A549 (cell line): ENCODE results near the gene NEUROD4. TPM values are rescaled to one million over a fixed set of nuclear protein-coding genes. Genes with fewer than 3 reads are reported as not detected.

Experiments
- ATAC-seq, 2 experiments: fragments of 200-7000 bp in 1 of 2; fragments of >200 bp in 1 of 2; cut with Nextera tagmentation in 1 of 2; cut with Tn5 transposase in 1 of 2; 3 replicates each; pipeline versions ENCODE4 v1.8.0 to v1.9.1; 2018 to 2020; ENCODE audit warnings: mild to moderate bottlenecking in 1 of 2, moderate library complexity in 1 of 2
- CTCF ChIA-PET: fragments of 300-600 bp; sonication (Branson Sonifier 250); formaldehyde crosslinking; extraction: SDS; loops from one replicate; lab custom pipeline; 2021; ENCODE audit warnings: antibody characterized with exemption, inconsistent platforms; lab: Yijun Ruan, JAX
- POLR2A ChIA-PET: fragments of 350-600 bp; formaldehyde crosslinking; extraction: SDS; loops from one replicate; lab custom pipeline; 2021; ENCODE audit warnings: antibody characterized with exemption, inconsistent platforms; lab: Yijun Ruan, JAX
- DNase-seq, 2 experiments: peaks; one replicate each; pipeline versions ENCODE4 v3.0.0 to v3.0.0-alpha.2; 2011 to 2016; ENCODE audit warnings: low read depth in 1 of 2, low spot score in 1 of 2
- FAIRE-seq: peaks from 2 replicates; lab custom pipeline; 2011; peaks lifted over from hg19 to GRCh38; lab: Jason Lieb, UNC
- H3K27ac ChIP-seq, 2 experiments: fragments of >200 bp; sonication (Bioruptor Twin); formaldehyde crosslinking; 3 replicates each; pipeline ENCODE4 v1.5.1; 2016 to 2017
- H3K4me1 ChIP-seq: fragments of >200 bp; sonication (Bioruptor Twin); formaldehyde crosslinking; 3 replicates; pipeline ENCODE4 v1.6.1; 2016
- H3K4me2 ChIP-seq: fragments of >200 bp; sonication (Bioruptor Twin); formaldehyde crosslinking; 3 replicates; pipeline ENCODE4 v1.6.1; 2016
- H3K4me3 ChIP-seq: fragments of >200 bp; sonication (Bioruptor Twin); formaldehyde crosslinking; 3 replicates; pipeline ENCODE4 v1.5.1; 2016
- H3K9me3 ChIP-seq: fragments of >200 bp; sonication (Bioruptor Twin); formaldehyde crosslinking; 3 replicates; pipeline ENCODE4 v1.6.1; 2016
- CBX2 ChIP-seq: fragments of 200-600 bp; sonication (generic); IDR thresholded peaks from 2 replicates; pipeline ENCODE4 v1.6.1; 2016; ENCODE audit warnings: low read depth, mild to moderate bottlenecking, borderline replicate concordance
- EHF ChIP-seq: fragments of 250-450 bp; sonication (Bioruptor Pico); IDR thresholded peaks from 2 replicates; pipeline ENCODE4 v1.5.0; 2020; ENCODE audit warnings: mild to moderate bottlenecking
- ESRRA ChIP-seq: fragments of 150-350 bp; IDR thresholded peaks from 2 replicates; pipeline ENCODE4 v1.6.1; 2014; ENCODE audit warnings: mild to moderate bottlenecking, low read length, borderline replicate concordance
- FOSB ChIP-seq: fragments of 250-450 bp; sonication (Bioruptor Pico); IDR thresholded peaks from 2 replicates; pipeline ENCODE4 v1.5.0; 2020; ENCODE audit warnings: mild to moderate bottlenecking, moderate library complexity
- GATA3 ChIP-seq: IDR thresholded peaks from 2 replicates; pipeline ENCODE4 v1.6.1; 2012; ENCODE audit warnings: borderline replicate concordance
- HOXB5 ChIP-seq: fragments of 250-450 bp; sonication (Bioruptor Pico); IDR thresholded peaks from 2 replicates; pipeline ENCODE4 v1.5.0; 2020; ENCODE audit warnings: mild to moderate bottlenecking, moderate library complexity
- RAD21 ChIP-seq, 2 experiments: fragments of >200 bp in 1 of 2; sonication (Bioruptor Twin) in 1 of 2; formaldehyde crosslinking in 1 of 2; IDR thresholded peaks in 1 of 2; conservative IDR thresholded peaks in 1 of 2; 2 replicates in 1 of 2; 3 replicates in 1 of 2; pipeline ENCODE4 v1.6.1; 2012 to 2018; ENCODE audit warnings: inconsistent platforms in 1 of 2
- RARB ChIP-seq: fragments of 250-450 bp; sonication (Bioruptor Pico); IDR thresholded peaks from 2 replicates; pipeline ENCODE4 v1.8.0; 2021; ENCODE audit warnings: mild to moderate bottlenecking, moderate library complexity
- RNF2 ChIP-seq: fragments of 200-600 bp; sonication (generic); IDR thresholded peaks from 2 replicates; pipeline ENCODE4 v1.6.1; 2016; ENCODE audit warnings: low read depth, mild to moderate bottlenecking, antibody characterized with exemption, moderate library complexity, borderline replicate concordance
- TFCP2L1 ChIP-seq: fragments of 250-450 bp; sonication (Bioruptor Pico); IDR thresholded peaks from 2 replicates; pipeline ENCODE4 v1.5.0; 2021; ENCODE audit warnings: mild to moderate bottlenecking
- ZSCAN20 ChIP-seq: fragments of 250-450 bp; sonication (Bioruptor Pico); IDR thresholded peaks from 2 replicates; pipeline ENCODE4 v1.8.0; 2022; ENCODE audit warnings: mild to moderate bottlenecking, moderate library complexity
- WGBS: methylation state at CpG from one replicate; pipeline ENCODE4 v1.1.6; 2017; ENCODE audit errors: missing lambda C conversion rate; 5-methylcytosine and 5-hydroxymethylcytosine counted together
- polyA plus RNA-seq, 4 experiments: library from polyadenylated mRNA; depleted of rRNA in 3 of 4; stranded (reverse); fragments of >200 nt; fragmentation: RNase III in 1 of 4; extraction: RNeasy Plus Mini Kit Qiagen cat#74134 plus additional on column Dnase treatment in 1 of 4; gene quantifications; 2 replicates in 3 of 4; 3 replicates in 1 of 4; pipeline ENCODE4 v1.2.3, GENCODE V29; 2011 to 2017
- TF ChIP-seq, protein P1 (sequence below): fragments of 450-650 bp; IDR thresholded peaks from 2 replicates; pipeline ENCODE4 v1.6.1; 2014; ENCODE audit warnings: antibody characterized with exemption
- TF ChIP-seq, protein P2 (sequence below): fragments of 200-600 bp; sonication (generic); IDR thresholded peaks from 2 replicates; pipeline ENCODE4 v1.6.1; 2016; ENCODE audit warnings: antibody characterized with exemption, mild to moderate bottlenecking, moderate library complexity
- TF ChIP-seq, protein P3 (sequence below): IDR thresholded peaks from 2 replicates; pipeline ENCODE4 v1.6.1; 2012; ENCODE audit warnings: low read depth, borderline replicate concordance
- TF ChIP-seq, protein P4 (sequence below): fragments of 250-450 bp; sonication (Bioruptor Pico); IDR thresholded peaks from 2 replicates; pipeline ENCODE4 v1.5.0; 2020; ENCODE audit warnings: low read depth, mild to moderate bottlenecking, moderate library complexity
- TF ChIP-seq, protein P5 (sequence below): fragments of >200 bp; sonication (Bioruptor Twin); formaldehyde crosslinking; IDR thresholded peaks from 3 replicates; pipeline ENCODE4 v1.6.1; 2016
- TF ChIP-seq, protein P6 (sequence below): IDR thresholded peaks from 2 replicates; pipeline ENCODE4 v1.6.1; 2012
- TF ChIP-seq, protein P7 (sequence below): fragments of 150-350 bp; IDR thresholded peaks from 2 replicates; pipeline ENCODE4 v1.6.1; 2014; ENCODE audit warnings: low read depth, mild to moderate bottlenecking, low read length
- TF ChIP-seq, protein P8 (sequence below): fragments of 250-450 bp; sonication (Bioruptor Pico); IDR thresholded peaks from 2 replicates; pipeline ENCODE4 v1.5.0; 2021; ENCODE audit warnings: mild to moderate bottlenecking, moderate library complexity, borderline replicate concordance

Gene NEUROD4
- polyA plus RNA-seq, 2 of the 4 experiments (the other 2 are of a cell fraction), result not detected

DNA sequence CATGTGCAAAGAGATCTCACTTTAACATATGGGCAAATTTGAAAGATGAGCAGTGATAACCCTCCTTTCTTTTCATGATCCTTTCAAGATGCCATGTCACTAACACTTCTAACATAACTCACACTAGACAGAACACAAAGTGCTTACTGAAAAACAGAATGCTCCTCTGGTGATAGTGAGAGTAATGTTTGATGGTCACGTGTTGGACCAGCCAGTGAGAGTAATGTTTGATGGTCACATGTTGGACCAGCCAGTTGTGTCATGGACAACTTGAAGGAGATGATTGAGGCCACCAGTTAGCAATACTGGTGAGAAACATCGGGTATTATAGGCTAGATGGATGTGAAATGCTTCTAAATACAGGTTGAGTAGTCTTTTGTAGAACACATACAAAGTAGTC is 5.7 kb downstream of the NEUROD4 start:
- CTCF ChIA-PET, result interaction anchor here (1.1 to 2.2 kb wide), 4 partner anchors 18 to 143 kb away, joined by 3 to 7 read pairs (median 6); no protein-coding TSS in a partner anchor
- DNase-seq (no peak), FAIRE-seq (no peak), ATAC-seq (no peak)
- Histone ChIP-seq H3K4me2 (no peak overlapping the region), H3K9me3 (no peaks in the 10 kb centered on the region), H3K4me3 (no peak overlapping the region), H3K4me1 (no peaks in the 10 kb centered on the region), H3K27ac (no peak overlapping the region)
- POLR2A ChIA-PET, result no interaction called here
- 4% methylated on average over 2 of the region's 2 CpGs for WGBS
- no peak for TF ChIP-seq CBX2
- TF ChIP-seq, protein P1, sequence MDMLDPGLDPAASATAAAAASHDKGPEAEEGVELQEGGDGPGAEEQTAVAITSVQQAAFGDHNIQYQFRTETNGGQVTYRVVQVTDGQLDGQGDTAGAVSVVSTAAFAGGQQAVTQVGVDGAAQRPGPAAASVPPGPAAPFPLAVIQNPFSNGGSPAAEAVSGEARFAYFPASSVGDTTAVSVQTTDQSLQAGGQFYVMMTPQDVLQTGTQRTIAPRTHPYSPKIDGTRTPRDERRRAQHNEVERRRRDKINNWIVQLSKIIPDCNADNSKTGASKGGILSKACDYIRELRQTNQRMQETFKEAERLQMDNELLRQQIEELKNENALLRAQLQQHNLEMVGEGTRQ, result peak; percentile 68

DNA sequence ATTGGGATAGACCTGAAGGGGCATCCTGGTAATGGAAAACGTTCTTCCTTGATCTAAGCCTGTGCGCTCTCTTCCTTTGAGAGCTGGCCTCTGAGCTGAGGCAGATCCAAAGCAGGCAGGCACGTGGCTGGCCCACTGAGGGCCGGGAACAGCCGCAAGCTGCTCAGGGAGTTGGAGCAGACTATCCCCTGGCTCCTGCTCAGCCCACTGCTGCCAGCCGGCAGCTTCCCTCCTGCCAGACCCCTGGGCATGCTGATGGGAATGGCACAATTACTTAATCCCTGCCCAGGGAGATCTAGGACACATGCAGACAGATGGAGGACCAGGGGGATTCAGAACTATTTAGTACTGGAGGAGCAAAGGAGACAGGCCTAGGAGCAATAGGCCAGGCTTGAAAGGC is 14.4 kb downstream of the NEUROD4 start:
- ATAC-seq (no peak), FAIRE-seq (no peak), DNase-seq (no peak)
- Histone ChIP-seq H3K9me3 (no peaks in the 10 kb centered on the region), H3K4me3 (no peak overlapping the region), H3K4me2 (no peak overlapping the region), H3K4me1 (no peaks in the 10 kb centered on the region), H3K27ac (no peak overlapping the region)
- TF ChIP-seq, protein P2, sequence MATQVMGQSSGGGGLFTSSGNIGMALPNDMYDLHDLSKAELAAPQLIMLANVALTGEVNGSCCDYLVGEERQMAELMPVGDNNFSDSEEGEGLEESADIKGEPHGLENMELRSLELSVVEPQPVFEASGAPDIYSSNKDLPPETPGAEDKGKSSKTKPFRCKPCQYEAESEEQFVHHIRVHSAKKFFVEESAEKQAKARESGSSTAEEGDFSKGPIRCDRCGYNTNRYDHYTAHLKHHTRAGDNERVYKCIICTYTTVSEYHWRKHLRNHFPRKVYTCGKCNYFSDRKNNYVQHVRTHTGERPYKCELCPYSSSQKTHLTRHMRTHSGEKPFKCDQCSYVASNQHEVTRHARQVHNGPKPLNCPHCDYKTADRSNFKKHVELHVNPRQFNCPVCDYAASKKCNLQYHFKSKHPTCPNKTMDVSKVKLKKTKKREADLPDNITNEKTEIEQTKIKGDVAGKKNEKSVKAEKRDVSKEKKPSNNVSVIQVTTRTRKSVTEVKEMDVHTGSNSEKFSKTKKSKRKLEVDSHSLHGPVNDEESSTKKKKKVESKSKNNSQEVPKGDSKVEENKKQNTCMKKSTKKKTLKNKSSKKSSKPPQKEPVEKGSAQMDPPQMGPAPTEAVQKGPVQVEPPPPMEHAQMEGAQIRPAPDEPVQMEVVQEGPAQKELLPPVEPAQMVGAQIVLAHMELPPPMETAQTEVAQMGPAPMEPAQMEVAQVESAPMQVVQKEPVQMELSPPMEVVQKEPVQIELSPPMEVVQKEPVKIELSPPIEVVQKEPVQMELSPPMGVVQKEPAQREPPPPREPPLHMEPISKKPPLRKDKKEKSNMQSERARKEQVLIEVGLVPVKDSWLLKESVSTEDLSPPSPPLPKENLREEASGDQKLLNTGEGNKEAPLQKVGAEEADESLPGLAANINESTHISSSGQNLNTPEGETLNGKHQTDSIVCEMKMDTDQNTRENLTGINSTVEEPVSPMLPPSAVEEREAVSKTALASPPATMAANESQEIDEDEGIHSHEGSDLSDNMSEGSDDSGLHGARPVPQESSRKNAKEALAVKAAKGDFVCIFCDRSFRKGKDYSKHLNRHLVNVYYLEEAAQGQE, result no peak
- TF ChIP-seq EHF, result no peak
- TF ChIP-seq, protein P3, sequence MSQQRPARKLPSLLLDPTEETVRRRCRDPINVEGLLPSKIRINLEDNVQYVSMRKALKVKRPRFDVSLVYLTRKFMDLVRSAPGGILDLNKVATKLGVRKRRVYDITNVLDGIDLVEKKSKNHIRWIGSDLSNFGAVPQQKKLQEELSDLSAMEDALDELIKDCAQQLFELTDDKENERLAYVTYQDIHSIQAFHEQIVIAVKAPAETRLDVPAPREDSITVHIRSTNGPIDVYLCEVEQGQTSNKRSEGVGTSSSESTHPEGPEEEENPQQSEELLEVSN, result no peak
- TF ChIP-seq ESRRA, result no peak
- TF ChIP-seq, protein P4, sequence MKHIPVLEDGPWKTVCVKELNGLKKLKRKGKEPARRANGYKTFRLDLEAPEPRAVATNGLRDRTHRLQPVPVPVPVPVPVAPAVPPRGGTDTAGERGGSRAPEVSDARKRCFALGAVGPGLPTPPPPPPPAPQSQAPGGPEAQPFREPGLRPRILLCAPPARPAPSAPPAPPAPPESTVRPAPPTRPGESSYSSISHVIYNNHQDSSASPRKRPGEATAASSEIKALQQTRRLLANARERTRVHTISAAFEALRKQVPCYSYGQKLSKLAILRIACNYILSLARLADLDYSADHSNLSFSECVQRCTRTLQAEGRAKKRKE (CRISPR knock-in tag), result no peak
- TF ChIP-seq, protein P5, sequence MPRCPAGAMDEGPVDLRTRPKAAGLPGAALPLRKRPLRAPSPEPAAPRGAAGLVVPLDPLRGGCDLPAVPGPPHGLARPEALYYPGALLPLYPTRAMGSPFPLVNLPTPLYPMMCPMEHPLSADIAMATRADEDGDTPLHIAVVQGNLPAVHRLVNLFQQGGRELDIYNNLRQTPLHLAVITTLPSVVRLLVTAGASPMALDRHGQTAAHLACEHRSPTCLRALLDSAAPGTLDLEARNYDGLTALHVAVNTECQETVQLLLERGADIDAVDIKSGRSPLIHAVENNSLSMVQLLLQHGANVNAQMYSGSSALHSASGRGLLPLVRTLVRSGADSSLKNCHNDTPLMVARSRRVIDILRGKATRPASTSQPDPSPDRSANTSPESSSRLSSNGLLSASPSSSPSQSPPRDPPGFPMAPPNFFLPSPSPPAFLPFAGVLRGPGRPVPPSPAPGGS, result no peak
- TF ChIP-seq, protein P6, sequence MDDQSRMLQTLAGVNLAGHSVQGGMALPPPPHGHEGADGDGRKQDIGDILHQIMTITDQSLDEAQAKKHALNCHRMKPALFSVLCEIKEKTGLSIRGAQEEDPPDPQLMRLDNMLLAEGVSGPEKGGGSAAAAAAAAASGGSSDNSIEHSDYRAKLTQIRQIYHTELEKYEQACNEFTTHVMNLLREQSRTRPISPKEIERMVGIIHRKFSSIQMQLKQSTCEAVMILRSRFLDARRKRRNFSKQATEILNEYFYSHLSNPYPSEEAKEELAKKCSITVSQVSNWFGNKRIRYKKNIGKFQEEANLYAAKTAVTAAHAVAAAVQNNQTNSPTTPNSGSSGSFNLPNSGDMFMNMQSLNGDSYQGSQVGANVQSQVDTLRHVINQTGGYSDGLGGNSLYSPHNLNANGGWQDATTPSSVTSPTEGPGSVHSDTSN, result no peak
- TF ChIP-seq TFCP2L1, result no peak
- TF ChIP-seq, protein P7, sequence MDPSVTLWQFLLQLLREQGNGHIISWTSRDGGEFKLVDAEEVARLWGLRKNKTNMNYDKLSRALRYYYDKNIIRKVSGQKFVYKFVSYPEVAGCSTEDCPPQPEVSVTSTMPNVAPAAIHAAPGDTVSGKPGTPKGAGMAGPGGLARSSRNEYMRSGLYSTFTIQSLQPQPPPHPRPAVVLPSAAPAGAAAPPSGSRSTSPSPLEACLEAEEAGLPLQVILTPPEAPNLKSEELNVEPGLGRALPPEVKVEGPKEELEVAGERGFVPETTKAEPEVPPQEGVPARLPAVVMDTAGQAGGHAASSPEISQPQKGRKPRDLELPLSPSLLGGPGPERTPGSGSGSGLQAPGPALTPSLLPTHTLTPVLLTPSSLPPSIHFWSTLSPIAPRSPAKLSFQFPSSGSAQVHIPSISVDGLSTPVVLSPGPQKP, result no peak
- TF ChIP-seq CBX2, result no peak
- TF ChIP-seq HOXB5, result no peak
- TF ChIP-seq FOSB (CRISPR knock-in tag), result no peak
- TF ChIP-seq RAD21 (conservative IDR thresholded peaks at IDR 0.05 in 1 of 2, IDR thresholded peaks at IDR 0.05 in 1 of 2), result no peak
- TF ChIP-seq ZSCAN20 (CRISPR knock-in tag), result no peak
- TF ChIP-seq, protein P8, sequence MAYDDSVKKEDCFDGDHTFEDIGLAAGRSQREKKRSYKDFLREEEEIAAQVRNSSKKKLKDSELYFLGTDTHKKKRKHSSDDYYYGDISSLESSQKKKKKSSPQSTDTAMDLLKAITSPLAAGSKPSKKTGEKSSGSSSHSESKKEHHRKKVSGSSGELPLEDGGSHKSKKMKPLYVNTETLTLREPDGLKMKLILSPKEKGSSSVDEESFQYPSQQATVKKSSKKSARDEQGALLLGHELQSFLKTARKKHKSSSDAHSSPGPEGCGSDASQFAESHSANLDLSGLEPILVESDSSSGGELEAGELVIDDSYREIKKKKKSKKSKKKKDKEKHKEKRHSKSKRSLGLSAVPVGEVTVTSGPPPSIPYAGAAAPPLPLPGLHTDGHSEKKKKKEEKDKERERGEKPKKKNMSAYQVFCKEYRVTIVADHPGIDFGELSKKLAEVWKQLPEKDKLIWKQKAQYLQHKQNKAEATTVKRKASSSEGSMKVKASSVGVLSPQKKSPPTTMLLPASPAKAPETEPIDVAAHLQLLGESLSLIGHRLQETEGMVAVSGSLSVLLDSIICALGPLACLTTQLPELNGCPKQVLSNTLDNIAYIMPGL (CRISPR knock-in tag), result no peak
- no peak for TF ChIP-seq RNF2
- no peak for TF ChIP-seq RARB
- no peak for TF ChIP-seq GATA3
- POLR2A ChIA-PET, result no interaction called here
- 19% methylated on average over 6 of the region's 6 CpGs for WGBS
- CTCF ChIA-PET, result interaction anchor here (0.8 to 2.4 kb wide), 5 partner anchors 10 to 42 kb away, joined by 3 to 6 read pairs (median 4); no protein-coding TSS in a partner anchor
